Trophoblast cell (in vitro differentiated cells and primary cell): ENCODE data around the gene EVC.

Experiments used
- DNase-seq, 2 donors: peaks; one replicate each; pipeline ENCODE4 v3.0.0-alpha.2; 2016
- H2AFZ ChIP-seq: 2 replicates; pipeline ENCODE4 v1.6.1; 2013; ENCODE audit warnings: low read length, moderate library complexity, mild to moderate bottlenecking; ENCODE audit not compliant: insufficient read depth, poor library complexity
- H2AK5ac ChIP-seq: 2 replicates; pipeline ENCODE4 v1.6.1; 2013; ENCODE audit warnings: mild to moderate bottlenecking, low read length
- H2BK120ac ChIP-seq: 2 replicates; pipeline ENCODE4 v1.6.1; 2013; ENCODE audit warnings: low read length, mild to moderate bottlenecking, moderate library complexity; ENCODE audit not compliant: insufficient read depth, poor library complexity
- H2BK12ac ChIP-seq: 2 replicates; pipeline ENCODE4 v1.6.1; 2013; ENCODE audit warnings: mild to moderate bottlenecking, low read length, moderate library complexity
- H2BK5ac ChIP-seq: 2 replicates; pipeline ENCODE4 v1.6.1; 2013; ENCODE audit warnings: low read length, low read depth, moderate library complexity, mild to moderate bottlenecking; ENCODE audit not compliant: poor library complexity
- H3K14ac ChIP-seq: 2 replicates; pipeline ENCODE4 v1.6.1; 2013; ENCODE audit warnings: mild to moderate bottlenecking, low read length
- H3K18ac ChIP-seq: 2 replicates; pipeline ENCODE4 v1.6.1; 2013; ENCODE audit warnings: mild to moderate bottlenecking, low read length
- H3K23ac ChIP-seq: 2 replicates; pipeline ENCODE4 v1.6.1; 2013; ENCODE audit warnings: low read length
- H3K27ac ChIP-seq: 2 replicates; pipeline ENCODE4 v1.5.1; 2013; ENCODE audit warnings: low read depth, mild to moderate bottlenecking, inconsistent platforms, low read length, moderate library complexity
- H3K27me3 ChIP-seq: 2 replicates; pipeline ENCODE4 v1.6.1; 2013; ENCODE audit warnings: inconsistent platforms, mild to moderate bottlenecking, low read length, moderate library complexity; ENCODE audit not compliant: insufficient read depth
- H3K36me3 ChIP-seq, 2 experiments: 1 replicate in 1 of 2; 2 replicates in 1 of 2; pipeline ENCODE4 v1.6.1; 2013; ENCODE audit warnings: low read length in 2 of 2, mild to moderate bottlenecking in 2 of 2, moderate library complexity in 1 of 2; ENCODE audit not compliant: insufficient read depth in 2 of 2, control insufficient read depth in 1 of 2
- H3K4ac ChIP-seq: 2 replicates; pipeline ENCODE4 v1.6.1; 2013; ENCODE audit warnings: low read depth, mild to moderate bottlenecking, low read length, moderate library complexity
- H3K4me1 ChIP-seq, 2 experiments: 1 replicate in 1 of 2; 2 replicates in 1 of 2; pipeline ENCODE4 v1.6.1; 2013; ENCODE audit warnings: low read length in 2 of 2, mild to moderate bottlenecking in 2 of 2, moderate library complexity in 1 of 2; ENCODE audit not compliant: insufficient read depth in 2 of 2, control insufficient read depth in 1 of 2
- H3K4me2 ChIP-seq: 2 replicates; pipeline ENCODE4 v1.6.1; 2013; ENCODE audit warnings: inconsistent platforms, mild to moderate bottlenecking, low read length, moderate library complexity
- H3K4me3 ChIP-seq: 2 replicates; pipeline ENCODE4 v1.5.1; 2013; ENCODE audit warnings: mild to moderate bottlenecking, low read depth, low read length, inconsistent platforms
- H3K79me1 ChIP-seq: one replicate; pipeline ENCODE4 v1.6.1; 2013; ENCODE audit warnings: low read length
- H3K79me2 ChIP-seq: 2 replicates; pipeline ENCODE4 v1.6.1; 2013; ENCODE audit warnings: low read length, mild to moderate bottlenecking; ENCODE audit not compliant: control insufficient read depth, insufficient read depth, poor library complexity
- H3K9ac ChIP-seq: 2 replicates; pipeline ENCODE4 v1.6.1; 2013; ENCODE audit warnings: mild to moderate bottlenecking, low read length
- H3K9me3 ChIP-seq: 2 replicates; pipeline ENCODE4 v1.6.1; 2013; ENCODE audit warnings: low read depth, mild to moderate bottlenecking, control low read depth, inconsistent platforms, low read length; ENCODE audit not compliant: insufficient read depth
- H4K12ac ChIP-seq: 2 replicates; pipeline ENCODE4 v1.6.1; 2013; ENCODE audit warnings: low read depth, mild to moderate bottlenecking, low read length, moderate library complexity
- H4K8ac ChIP-seq: 2 replicates; pipeline ENCODE4 v1.6.1; 2013; ENCODE audit warnings: low read depth, mild to moderate bottlenecking, low read length, moderate library complexity
- H4K91ac ChIP-seq: one replicate; pipeline ENCODE4 v1.6.1; 2013; ENCODE audit warnings: low read depth, mild to moderate bottlenecking, low read length, moderate library complexity
- WGBS: extraction: QIAGEN DNeasy Blood & Tissue Kit; methylation state at CpG from one replicate; pipeline ENCODE4 v1.1.7; 2013; ENCODE audit warnings: missing lambda C conversion rate; ENCODE audit not compliant: insufficient read length, insufficient coverage; ENCODE audit errors: extremely low coverage; 5-methylcytosine and 5-hydroxymethylcytosine counted together

The EVC gene

DNA sequence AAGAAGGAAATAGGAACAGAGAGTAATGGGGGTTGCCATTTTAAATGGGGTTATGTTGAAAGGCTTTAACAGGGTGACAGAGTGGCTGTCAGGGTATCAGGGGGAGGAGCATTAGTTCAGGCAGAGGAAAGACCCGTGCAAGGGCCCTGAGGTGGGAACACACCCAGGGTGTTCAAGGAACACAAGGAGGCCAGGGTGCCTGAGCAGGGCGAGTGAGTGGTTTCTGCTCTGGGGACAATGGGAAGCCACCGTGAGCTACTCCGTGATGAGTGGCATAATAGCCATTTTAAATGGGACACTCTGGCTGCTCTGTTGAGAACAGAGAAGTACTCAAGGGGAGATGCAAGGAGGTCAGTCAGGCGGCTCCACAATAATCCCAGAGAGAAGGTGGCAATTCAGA is 7.2 kb upstream of the EVC start:
- WGBS = no CpG with 5 or more reads among the region's 5 CpGs
- peaks cover 7% of the 10 kb centered on the region for H3K79me2 ChIP-seq

DNA sequence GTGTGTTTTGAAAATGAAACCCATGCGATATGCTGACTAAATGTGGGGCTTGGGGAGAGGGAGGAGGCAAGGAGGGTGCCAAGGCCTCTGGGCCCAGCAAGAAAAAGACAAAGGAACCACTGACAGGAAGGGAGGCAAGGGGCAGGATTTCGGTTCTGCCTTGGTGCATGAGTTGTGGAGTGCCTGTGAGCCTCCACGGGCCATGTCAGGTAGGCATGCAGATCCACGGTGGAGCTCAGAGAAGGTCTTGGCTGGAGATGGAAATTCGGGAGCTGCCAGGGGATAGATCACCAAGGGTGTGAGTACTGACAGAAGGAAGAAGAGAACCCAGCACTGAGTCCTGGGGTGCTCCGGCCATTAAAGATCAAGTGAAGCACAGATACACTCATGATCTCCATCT is 6.7 kb upstream of the EVC start:
- Histone ChIP-seq H2BK120ac (no peak overlapping the region), H3K27me3 (no peaks in the 10 kb centered on the region), H4K8ac (no peak overlapping the region), H4K12ac (no peak overlapping the region), H3K27ac (no peak overlapping the region), H4K91ac (no peak overlapping the region), H2BK5ac (no peak overlapping the region), H3K9ac (no peak overlapping the region), H3K79me2 (peaks cover 7% of the 10 kb centered on the region), H2BK12ac (no peak overlapping the region), H3K4me1 (peaks cover 2 to 14% of the 10 kb centered on the region in 2 experiments), H3K18ac (peak overlapping the region; percentile 58), H3K23ac (no peak overlapping the region), H2AK5ac (no peak overlapping the region), H3K36me3 (peaks cover 5 to 7% of the 10 kb centered on the region in 2 experiments), H3K14ac (no peak overlapping the region), H3K4me3 (no peak overlapping the region), H3K79me1 (peaks cover 13% of the 10 kb centered on the region), H3K9me3 (peaks cover 10% of the 10 kb centered on the region), H3K4ac (no peak overlapping the region), H2AFZ (no peak overlapping the region), H3K4me2 (no peak overlapping the region)
- no peak for DNase-seq
- WGBS = no CpG with 5 or more reads among the region's 6 CpGs

More for the DNA sequence above, 7.2 kb upstream of the EVC start:
- H4K8ac ChIP-seq = no peak overlapping the region
- peaks cover 10% of the 10 kb centered on the region for H3K9me3 ChIP-seq
- H4K91ac ChIP-seq = no peak overlapping the region
- H2AFZ ChIP-seq = no peak overlapping the region
- no peak overlapping the region for H3K14ac ChIP-seq
- H4K12ac ChIP-seq = no peak overlapping the region
- no peak overlapping the region for H3K4ac ChIP-seq
- no peak overlapping the region for H3K4me3 ChIP-seq
- peaks cover 12% of the 10 kb centered on the region for H3K79me1 ChIP-seq
- H2AK5ac ChIP-seq = no peak overlapping the region
- no peak overlapping the region for H3K23ac ChIP-seq
- peaks cover 2 to 12% of the 10 kb centered on the region in 2 experiments for H3K4me1 ChIP-seq
- no peak for DNase-seq
- peaks cover 5 to 9% of the 10 kb centered on the region in 2 experiments for H3K36me3 ChIP-seq
- H2BK5ac ChIP-seq = no peak overlapping the region
- no peak overlapping the region for H3K9ac ChIP-seq
- no peak overlapping the region for H3K4me2 ChIP-seq
- no peak overlapping the region for H2BK120ac ChIP-seq
- no peaks in the 10 kb centered on the region for H3K27me3 ChIP-seq
- no peak overlapping the region for H3K18ac ChIP-seq
- no peak overlapping the region for H2BK12ac ChIP-seq
- no peak overlapping the region for H3K27ac ChIP-seq

DNA sequence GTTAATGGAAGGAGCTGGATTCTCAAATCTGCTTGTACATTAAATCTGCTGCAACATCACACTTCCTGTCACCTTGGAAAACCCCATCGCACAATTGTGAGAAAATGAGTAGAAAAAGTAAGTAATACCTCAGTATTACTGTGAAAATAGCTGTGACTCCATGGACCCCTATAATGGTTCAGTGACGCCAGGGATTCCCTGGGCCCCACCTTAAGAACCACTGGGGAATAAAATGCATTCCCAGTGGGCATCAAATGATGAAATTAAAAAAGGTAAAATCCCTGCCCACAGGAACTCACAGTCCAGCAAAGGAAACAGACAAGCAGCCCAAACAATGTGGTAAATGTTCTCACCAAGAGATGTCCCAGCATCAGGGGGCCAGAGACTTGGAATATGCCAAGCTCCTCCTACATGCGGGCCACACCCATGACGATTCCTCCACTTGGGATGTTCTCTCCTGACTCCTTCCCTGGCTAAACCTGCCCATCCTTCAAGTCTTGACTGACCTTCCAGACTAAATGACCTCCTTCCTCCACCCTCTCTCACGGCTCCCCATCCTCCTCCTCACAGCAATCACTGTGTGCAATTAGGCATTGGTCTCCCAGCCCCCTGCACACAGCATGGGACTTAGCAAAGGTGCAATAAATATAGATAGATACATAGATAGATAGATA is 5.2 kb upstream of the EVC start:
- no peak overlapping the region for H4K8ac ChIP-seq
- no peak overlapping the region for H4K12ac ChIP-seq
- no peak overlapping the region for H3K27ac ChIP-seq
- H3K4me1 ChIP-seq = peaks cover 5 to 19% of the 10 kb centered on the region in 2 experiments
- H3K4ac ChIP-seq = no peak overlapping the region
- peaks cover 13% of the 10 kb centered on the region for H3K79me1 ChIP-seq
- peak; percentile 8 to 31 for DNase-seq
- H3K18ac ChIP-seq = no peak overlapping the region
- no peak overlapping the region for H2AFZ ChIP-seq
- no peak overlapping the region for H2BK5ac ChIP-seq
- no peak overlapping the region for H3K23ac ChIP-seq
- H2BK12ac ChIP-seq = no peak overlapping the region
- H3K4me3 ChIP-seq = no peak overlapping the region
- no peak overlapping the region for H2BK120ac ChIP-seq
- no CpG with 5 or more reads among the region's 5 CpGs for WGBS
- H2AK5ac ChIP-seq = no peak overlapping the region
- H3K27me3 ChIP-seq = no peaks in the 10 kb centered on the region
- H3K79me2 ChIP-seq = peaks cover 7% of the 10 kb centered on the region
- peaks cover 3 to 5% of the 10 kb centered on the region in 2 experiments for H3K36me3 ChIP-seq
- H3K14ac ChIP-seq = no peak overlapping the region
- H3K9me3 ChIP-seq = peaks cover 10% of the 10 kb centered on the region
- H3K9ac ChIP-seq = no peak overlapping the region
- no peak overlapping the region for H3K4me2 ChIP-seq
- H4K91ac ChIP-seq = no peak overlapping the region

DNA sequence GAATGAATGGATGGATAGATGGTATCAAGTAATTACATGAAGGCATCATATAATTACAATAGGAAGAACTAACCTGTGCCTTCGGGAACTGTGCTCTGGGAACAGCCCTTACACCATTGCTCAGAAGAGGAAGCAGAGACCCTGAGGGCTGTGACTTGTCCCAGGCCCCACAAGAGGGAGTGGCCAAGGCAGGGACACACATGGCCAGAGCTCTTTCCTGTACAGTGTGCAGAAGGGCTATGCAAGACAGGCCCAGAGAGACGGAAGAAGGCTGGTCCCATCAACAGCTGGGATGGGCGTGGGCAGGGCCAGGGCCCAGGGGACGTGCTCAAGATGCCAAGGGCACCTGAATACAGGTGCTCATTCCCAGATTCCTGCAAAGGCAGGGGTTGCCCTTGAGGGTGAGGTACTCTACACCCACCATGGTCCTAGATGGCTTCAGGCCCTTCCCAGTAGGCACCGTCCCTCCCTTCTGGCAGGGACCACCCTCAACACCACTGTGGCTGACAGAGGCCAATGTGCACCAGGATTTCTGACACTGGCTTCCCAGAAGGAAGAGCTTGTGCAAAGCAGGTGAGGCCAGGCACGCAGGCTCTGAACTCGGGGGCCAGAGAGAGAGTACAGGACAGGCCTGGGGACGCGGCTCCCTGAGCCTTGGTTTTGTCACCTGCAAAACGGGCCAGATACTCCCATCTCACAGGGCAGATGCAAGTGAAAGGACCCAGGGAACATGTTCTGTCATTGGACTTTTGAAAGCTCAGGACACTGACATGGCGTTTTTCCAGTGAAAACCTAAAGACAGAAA is 4.3 kb upstream of the EVC start:
- no peak for DNase-seq
- H2AK5ac ChIP-seq = no peak overlapping the region
- H3K14ac ChIP-seq = no peak overlapping the region
- no peak overlapping the region for H3K4me2 ChIP-seq
- H3K9ac ChIP-seq = no peak overlapping the region
- no peak overlapping the region for H2AFZ ChIP-seq
- H4K91ac ChIP-seq = no peak overlapping the region
- H3K4me3 ChIP-seq = no peak overlapping the region
- H2BK5ac ChIP-seq = no peak overlapping the region
- H2BK12ac ChIP-seq = no peak overlapping the region
- peaks cover 7% of the 10 kb centered on the region for H3K79me2 ChIP-seq
- H2BK120ac ChIP-seq = no peak overlapping the region
- H3K79me1 ChIP-seq = peaks cover 13% of the 10 kb centered on the region
- no peak overlapping the region for H4K8ac ChIP-seq
- whole genome bisulfite sequencing = no CpG with 5 or more reads among the region's 11 CpGs
- H3K4ac ChIP-seq = no peak overlapping the region
- no peak overlapping the region for H3K18ac ChIP-seq
- H3K4me1 ChIP-seq = peaks cover 3 to 20% of the 10 kb centered on the region in 2 experiments
- H4K12ac ChIP-seq = no peak overlapping the region
- H3K36me3 ChIP-seq = peaks cover 3 to 5% of the 10 kb centered on the region in 2 experiments
- H3K23ac ChIP-seq = no peak overlapping the region
- H3K27me3 ChIP-seq = no peaks in the 10 kb centered on the region
- H3K9me3 ChIP-seq = peaks cover 10% of the 10 kb centered on the region
- no peak overlapping the region for H3K27ac ChIP-seq
